ENCODE measurements around the gene TFF3.

TFF3 gene, protein sequence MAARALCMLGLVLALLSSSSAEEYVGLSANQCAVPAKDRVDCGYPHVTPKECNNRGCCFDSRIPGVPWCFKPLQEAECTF

DNA sequence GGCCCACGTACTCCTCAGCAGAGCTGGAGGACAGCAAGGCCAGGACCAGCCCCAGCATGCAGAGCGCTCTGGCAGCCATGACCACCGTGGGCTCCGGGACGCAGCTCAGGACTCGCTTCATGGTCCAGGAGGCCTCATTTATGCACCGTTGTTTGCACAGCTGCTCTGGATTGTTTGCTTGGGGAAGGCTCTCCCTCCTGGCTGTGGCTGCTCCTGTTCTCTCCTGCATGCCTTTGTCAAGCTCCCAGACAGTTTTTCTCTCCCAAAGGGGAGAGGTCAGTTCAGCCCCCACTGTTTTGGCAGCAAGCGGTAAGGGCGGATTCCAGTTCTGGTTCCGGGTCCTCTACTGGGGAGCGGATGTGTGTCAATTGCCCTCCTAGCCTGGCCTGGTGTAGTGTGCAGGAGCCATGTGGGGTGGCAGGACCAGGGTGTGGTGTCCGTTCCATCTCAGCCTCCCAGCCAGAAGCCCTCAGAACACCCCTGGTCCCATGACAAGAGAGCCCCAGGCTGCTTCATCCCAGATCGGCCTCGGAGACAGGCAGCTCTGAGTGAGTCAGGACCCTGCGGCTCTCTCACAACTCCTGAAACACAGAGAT lies at the start of gene TFF3:
TFF3 (minus strand) TSS at position 114 of the 596 bp plus-strand sequence; CDS start at position 79, 35 bp downstream.
- no peak for DNase-seq (ENCODE audit: low read depth)

DNA sequence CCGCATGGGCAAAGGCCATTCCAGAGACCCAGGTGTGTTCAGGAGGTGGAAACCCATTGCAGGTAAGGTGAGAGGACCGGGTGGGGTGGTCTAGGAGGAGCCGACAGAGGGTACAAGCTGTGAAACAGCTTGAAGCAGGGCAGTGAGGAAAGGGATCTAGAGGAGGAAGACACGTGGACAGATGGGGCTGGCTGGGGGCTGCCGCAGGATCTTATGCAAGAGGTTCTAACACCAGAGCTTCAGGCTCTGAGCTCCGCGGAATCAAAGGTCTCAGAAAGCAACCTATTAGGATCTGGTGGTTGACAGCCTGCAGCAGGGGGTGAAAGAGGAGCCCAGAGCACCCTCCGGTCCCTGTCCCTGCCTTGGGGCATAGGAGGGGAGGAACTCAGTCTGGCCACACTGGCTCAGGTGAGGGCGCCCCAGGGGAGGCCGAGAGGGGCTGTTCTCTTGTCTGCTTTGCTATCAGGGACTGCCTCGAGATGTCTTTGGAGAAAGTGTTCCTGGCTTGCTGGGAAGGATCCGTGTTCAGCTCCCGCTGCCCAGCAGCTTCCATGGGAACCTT lies 49.2 kb upstream of the TFF3 start:
- no peak for DNase-seq (ENCODE audit: low read depth)

DNA sequence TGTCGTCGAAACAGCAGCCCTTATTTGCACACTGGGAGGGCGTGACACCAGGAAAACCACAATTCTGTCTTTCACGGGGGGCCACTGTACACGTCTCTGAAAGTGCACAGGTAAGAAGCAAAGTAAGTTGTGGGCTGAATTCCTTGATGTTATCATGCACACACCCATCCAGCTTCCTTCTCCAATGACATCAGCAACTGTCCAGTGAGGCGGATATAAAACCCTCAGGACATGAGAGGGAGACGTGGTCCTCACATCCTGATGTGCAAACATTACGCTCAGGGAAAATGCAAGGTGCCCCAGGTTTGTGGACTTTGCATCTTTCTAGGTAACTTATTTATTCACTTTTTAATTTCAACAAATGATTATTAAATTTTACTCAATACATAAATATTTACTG lies 48.1 kb upstream of the TFF3 start:
- DNase-seq (ENCODE audit: low read depth), result no peak

DNA sequence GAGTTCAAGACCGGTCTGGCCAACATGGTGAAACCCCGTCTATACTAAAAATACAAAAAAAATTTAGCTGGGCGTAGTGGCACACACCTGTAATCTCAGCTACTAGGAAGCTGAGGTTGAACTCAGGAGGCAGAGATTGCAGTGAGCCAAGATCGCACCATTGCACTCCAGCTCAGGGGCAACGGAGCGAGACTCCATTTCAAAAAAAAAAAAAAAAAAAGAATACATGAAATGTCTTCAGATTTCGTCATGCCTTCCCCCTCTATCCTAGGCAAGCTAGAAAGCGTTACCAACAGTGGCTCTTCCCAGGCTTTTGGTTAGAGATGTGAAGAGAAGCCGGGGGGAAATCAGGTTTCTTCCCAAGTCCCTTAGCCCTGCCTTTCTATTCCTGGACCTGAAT lies 47.5 kb upstream of the TFF3 start:
- no peak for DNase-seq (ENCODE audit: low read depth)

DNA sequence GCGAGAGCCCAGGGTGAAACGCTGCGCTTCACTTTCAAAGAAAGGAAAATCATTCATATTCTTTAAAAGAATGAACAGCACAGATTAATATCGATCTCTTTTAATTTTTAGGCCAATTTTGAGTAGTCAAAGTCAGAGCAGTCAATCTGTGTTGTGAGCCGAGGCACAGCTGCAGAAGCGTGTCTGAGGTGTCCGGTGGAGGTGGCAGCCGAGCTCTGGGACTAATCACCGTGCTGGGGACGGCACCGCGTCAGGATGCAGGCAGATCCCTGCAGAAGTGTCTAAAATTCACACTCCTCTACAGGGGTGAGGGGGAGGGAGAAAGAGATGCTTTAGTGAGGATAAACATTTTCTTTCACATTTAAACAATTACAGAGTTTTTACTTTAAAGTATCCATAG lies 47.0 kb upstream of the TFF3 start:
- no peak for DNase-seq (ENCODE audit: low read depth)

DNA sequence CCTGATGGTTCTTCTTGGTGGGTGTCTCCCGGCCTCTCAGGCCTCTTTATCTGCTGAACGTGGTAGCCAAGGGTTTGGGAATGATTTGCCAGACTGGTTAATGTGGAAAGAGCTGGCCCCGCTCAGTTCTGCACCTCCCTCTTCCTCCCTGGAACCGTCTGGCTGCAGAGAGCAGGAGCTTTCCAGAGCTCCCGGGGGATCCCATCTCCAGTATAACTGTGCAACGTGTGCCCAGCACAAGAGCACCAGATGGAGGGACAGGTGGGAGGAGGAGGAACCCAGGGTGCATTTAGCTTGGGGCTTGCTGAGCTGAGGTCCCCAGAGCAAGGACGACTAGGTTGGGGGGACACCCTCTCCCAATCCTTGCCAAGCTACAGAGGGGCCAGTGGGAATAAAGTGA lies 46.1 kb upstream of the TFF3 start:
- DNase-seq (ENCODE audit: low read depth), result no peak

DNA sequence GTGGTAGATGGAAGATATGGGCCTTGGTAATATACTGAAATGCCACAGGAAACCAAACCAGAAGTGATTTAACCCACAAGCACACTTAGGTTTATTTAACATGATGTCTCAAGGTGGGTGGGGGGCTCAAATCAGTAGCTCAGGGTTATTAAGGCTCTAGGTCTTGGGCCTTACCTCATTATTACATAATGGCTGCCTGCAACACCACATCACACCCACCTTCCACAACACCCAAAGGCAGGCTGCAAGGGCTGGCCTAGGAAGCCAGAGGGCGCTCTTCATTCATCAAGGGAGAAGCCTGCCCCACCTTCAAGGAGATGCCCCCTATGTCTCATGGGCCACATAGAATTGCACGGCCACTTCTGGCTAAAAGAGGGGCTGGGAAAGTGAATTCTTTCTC lies 45.1 kb upstream of the TFF3 start:
- no peak for DNase-seq (ENCODE audit: low read depth)

DNA sequence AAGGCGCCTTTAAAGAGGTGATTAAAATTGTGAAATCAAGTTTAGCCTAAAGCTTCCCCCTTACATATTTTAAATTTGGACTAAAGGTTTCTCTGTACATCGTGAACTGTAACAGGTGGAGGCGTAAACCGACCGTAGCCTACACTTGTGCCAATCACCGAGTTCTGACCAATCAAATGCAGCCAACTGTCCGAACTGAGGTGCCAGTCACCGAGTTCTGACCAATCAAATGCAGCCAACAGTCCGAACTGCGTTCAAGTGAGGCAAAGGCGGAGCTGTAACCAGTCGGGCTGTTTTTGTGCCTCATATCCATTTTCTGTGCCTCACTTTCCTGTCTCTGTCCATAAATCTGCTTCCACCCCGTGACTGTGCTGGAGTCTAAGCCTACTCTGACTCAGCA lies 43.7 kb upstream of the TFF3 start:
- DNase-seq (ENCODE audit: low read depth), result no peak

DNA sequence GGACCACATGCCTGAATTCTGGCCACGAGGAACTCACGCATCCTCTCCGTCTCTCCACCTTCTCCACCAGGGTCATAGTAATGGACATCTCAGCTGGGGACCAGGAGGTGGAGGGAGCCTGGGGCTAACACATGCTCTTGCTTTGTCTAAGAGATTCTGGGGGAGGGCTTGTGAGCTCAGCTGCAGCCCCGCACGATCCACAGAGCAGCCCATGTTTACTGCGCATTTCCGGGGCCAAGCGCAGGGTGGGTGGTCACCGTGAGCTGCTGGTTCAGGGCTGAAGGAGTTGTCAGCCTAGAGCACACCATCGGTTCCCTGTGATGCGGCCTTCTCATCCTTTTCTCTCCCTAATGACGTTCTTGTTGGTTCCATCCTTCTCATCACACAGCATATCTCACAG lies 43.1 kb upstream of the TFF3 start:
- no peak for DNase-seq (ENCODE audit: low read depth)

DNA sequence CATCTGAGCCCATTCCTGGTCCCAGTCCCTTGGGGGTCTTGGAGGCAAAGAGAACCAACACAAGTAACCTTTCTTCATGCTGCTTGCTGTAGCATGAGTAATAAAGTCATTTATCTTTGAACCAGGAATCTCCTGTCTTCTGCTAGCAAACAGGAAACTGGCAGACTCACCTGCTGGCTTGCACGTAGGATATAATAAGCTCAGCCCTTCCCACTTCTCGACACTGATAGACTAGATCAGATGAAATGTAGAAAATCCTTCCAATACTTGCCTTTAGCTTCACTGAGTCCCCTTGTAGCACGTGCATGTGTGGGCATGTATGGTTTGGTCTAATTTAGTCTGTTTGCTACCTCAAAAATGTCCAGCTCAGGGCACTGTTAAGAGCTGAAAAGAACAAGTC lies 42.1 kb upstream of the TFF3 start:
- DNase-seq (ENCODE audit: low read depth), result no peak

DNA sequence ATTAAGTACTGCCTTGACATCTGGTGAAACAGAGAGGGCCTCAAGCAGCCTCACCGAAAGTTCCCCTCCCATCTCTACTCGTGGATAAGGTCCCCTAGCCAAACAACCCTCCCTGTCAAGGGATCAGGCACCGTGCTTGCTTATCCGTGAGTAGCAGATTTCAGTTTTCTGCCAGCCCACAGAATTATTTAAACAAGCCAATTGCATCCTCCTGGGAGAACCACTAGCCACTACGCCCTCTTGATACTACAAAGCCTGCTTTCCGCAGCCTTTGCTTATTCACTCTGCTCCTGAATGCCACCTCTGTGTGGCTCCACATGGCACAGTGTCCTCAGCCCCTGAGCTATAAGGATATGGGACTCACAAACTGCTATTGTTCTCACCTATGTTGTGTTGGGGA lies 41.4 kb upstream of the TFF3 start:
- DNase-seq (ENCODE audit: low read depth), result no peak

DNA sequence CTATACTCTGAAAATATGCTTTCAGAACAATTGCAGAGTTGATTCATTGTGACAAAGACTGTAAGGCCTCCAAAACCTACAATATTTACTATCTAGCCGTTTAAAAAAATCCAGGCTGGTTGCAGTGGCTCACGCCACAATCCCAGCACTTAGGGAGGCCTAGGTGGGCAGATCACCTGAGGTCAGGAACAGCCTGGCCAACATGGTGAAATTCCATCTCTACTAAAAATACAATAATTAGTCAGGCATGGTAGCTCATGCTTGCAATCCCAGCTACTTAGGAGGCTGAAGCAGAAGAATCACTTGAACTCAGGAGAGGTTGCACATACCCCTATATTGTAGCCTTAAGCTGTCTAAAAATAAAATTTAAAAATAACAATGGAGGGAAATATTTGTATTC lies 40.8 kb upstream of the TFF3 start:
- DNase-seq (ENCODE audit: low read depth), result no peak

DNA sequence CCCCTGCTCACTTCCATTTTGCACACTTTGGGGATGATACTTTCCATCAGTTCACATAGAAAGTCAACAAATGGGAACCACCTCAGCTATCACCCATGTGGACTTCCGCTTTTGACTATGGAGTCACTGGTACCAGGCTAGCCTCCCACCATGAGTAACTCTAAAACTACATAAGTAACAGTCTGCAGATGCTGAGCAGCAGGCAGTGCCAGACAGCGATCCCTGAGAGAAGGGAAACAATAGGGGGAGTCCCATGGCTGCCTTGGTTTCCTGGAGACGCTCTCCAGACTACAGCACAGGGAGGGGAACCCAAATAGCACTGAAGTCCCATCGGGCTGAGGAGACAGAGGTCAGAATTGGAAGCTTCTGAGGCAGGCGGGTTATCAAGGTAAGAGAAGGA lies 38.4 kb upstream of the TFF3 start:
- no peak for DNase-seq (ENCODE audit: low read depth)

DNA sequence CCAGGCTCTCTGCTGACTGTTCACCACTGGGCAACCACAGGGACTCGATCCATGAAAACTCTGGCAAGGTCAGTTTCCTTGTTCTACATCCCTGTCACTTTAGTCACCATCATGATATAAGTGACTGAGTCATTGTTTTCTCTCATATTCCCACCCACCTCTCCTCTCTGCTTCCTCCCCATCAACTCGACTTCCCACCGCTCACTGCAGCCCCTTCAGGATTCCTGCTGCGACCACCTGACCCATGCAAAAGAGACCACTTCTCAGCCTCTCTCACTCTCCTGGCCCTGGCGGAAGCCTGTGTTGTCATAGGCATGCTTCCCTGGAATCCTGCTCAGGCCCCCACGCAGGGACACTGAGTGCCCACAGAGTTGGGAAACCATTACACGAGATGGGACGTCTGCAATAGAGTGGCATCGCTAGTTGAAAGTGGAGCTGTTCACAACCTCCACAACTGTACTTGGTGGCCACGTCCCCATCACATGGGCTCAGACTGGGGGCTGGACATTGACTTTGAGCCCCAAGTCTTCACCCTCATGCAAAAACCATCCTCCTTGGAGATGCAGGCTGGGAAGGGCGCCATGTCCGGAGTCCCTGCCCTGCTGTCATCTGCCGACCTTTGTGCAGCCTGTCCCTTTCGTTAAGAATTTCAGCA lies 37.4 kb upstream of the TFF3 start:
- DNase-seq (ENCODE audit: low read depth), result no peak

DNA sequence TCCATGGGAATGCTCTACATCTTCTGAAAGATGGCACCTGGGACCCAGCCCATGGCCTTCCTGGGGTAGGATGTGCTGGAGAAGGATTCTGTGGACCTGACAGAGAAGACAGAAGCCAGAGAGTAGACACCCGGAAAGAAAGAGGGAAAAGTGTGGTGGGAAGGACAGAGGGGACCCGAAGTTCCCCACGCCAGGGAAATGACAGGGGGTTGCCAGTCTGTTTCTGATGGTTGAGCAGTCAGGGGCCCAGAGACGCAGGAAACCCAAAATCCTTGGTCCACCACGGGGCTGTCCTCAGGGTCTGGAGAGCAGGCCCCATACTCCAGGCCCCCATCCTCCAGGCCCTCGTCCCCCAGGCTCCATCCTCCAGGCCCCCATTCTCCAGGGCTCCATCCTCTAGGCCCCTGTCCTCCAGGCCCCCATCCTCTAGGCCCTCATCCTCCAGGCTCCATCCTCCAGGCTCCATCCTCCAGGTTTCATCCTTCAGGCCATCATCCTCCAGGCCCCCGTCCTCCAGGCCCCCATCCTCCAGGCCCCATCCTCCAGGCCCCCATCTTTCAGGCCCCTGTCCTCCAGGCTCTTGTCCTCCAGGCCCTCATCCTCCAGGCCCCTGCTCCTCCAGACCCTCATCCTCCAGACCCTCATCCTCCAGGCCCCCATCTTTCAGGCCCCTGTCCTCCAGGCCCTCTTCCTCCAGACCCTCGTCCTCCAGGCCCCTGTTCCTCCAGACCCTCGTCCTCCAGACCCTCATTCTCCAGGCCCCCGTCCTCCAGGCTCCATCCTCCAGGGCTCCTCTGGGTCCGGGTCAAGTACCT lies 36.6 kb upstream of the TFF3 start:
- DNase-seq (ENCODE audit: low read depth), result no peak

DNA sequence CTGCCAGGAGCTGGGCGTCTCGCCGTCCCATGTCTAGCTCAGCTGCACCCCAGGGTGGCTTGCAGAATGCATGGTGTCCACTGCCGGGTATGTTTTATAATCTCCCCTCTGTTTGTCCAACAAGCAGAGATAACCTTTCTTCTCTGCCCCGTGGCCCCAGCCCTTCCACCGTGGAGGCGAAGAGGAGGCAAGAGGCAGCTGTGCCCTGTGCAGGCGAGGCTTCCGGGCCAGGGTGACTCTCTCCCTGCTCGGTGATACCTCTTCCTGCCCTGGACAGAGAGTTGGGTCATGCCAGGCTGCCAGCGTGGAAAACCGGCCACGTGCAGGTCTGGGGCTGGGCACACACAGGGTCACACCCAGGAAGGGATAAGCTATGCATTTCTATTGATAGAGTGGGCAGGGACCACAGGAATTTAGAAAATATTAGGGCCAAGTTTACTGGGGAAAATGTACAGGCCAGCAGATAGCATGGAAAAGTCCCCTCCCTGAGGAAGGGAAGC lies 35.8 kb upstream of the TFF3 start, which contains the start of gene TFF2:
TFF2 (minus strand) TSS at position 68 of the 500 bp plus-strand sequence; CDS start at position 31, 37 bp downstream.
- DNase-seq (ENCODE audit: low read depth), result no peak

DNA sequence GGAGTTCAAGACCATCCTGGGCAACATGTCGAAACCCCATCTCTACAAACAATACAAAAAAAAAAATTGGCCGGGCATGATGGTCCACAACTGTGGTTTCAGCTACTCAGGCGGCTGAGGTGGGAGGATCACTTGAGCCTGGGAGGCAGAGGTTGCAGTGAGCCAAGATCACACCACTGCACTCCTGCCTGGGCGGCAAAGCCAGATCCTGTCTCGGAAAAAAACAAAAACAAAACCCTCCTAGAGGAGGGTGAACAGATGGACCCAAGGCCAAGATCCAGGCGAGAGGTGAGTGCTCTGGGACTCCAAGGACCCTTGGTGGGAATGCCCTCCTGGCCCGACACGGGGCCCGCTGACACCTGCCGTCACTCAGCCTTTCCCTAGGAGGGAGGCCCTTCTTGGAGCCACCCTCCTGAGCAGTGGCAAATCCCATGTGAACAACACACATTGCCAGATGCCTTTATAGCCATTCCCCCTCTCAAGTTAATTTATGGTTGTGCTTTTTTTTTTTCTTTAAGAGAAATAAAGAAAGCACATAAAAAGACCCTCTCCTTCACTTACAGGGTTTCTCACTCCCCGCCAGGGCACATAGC lies 35.2 kb upstream of the TFF3 start:
- DNase-seq (ENCODE audit: low read depth), result no peak

DNA sequence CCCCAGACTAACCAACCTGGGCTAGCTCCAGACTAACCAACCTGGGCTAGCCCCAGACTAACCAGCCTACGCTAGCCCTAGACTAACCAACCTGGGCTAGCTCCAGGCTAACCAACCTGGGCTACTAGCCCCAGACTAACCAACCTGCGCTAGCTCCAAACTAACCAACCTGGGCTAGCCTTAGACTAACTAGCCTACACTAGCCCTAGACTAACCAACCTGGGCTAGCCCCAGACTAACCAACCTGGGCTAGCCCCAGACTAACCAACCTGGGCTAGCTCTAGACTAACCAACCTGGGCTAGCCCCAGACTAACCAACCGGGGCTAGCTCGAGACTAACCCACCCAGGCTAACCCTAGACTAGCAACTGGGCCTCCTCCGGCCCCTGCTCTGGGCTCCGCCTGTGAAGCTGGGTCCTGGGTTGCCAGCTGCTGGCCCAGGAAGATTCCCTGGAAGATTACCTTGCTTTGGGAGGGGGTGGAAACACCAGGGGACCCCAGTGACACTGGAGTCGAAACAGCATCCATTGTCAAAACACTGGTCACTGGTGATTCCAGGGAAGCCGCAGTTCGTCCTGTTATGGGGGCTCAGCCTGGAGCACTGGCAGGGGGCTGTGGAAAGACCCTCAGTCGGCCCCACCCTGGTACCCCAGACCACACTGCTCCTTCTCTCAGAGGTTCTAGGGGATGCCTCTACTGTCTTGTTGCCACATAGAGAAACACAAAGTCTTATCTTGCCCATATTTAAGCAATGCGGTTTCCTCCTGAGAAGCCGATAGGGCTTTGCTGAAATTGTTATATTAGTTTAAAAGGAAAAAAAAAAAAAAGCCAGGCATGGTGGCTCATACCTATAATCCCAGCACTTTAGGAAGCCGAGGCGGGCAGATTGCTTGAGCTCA lies 34.5 kb upstream of the TFF3 start:
- no peak for DNase-seq (ENCODE audit: low read depth)

DNA sequence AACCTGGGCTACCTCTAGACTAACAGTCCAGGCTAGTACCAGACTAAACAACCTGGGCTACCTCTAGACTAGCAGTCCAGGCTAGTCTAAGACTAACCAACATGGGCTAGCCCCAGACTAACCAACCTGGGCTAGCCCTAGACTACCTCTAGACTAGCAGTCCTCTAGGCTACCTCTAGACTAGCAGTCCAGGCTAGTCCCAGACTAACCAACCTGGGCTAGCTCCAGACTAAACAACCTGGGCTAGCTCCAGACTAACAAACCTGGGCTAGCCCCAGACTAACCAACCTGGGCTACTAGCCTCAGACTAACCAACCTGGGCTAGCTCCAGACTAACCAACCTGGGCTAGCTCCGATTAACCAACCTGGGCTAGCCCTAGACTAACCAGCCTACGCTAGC lies 33.6 kb upstream of the TFF3 start:
- DNase-seq (ENCODE audit: low read depth), result no peak

DNA sequence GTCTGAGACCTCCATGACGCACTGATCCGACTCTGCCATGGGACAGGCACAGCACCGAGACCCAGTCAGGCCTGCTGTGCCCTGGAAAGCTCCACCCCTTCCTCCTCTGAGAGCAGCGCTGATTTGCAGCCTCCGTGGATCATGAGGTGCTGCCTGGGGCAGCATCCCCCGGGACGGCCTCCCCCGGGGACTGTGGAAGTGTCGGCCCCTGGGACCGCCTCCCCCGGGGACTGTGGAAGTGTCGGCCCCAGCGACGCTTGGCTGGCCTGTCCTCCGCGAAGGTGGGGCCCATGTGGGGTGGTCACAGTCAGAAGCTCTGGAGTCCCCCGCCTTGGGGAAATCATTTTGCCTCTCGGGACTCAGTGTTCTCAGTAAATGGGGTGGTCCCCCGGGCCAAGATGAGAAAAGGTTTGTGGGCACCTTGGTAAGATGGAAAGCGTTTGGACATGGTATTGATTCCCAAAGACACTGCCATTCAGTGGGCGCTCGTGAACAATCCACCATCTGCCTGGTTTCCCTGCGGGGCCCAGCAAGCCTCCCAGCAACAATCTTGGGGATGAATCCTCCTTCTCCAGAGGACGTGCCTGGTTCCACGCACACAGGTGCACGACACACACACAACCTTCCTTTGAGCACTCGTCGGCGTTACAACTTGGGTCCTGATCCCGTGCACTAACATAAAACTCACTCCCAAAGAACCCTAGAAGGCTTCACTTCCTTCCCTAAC lies 32.6 kb upstream of the TFF3 start:
- no peak for DNase-seq (ENCODE audit: low read depth)
